OCI-LY7 (cell line): Measurements from ENCODE around the gene SLC25A44. TPM values are rescaled to one million over a fixed set of nuclear protein-coding genes. Genes with fewer than 3 reads are reported as not detected.

ENCODE experiments used
- Bru-seq: library from RNA; stranded (reverse); fragments of 400-500 nt; gene quantifications from one replicate; lab custom pipeline; 2021; lab: Mats Ljungman, UMichigan
- BruChase-seq, 2 experiments: library from RNA; stranded (reverse); fragments of 400-500 nt; gene quantifications; one replicate each; lab custom pipeline; 2021; lab: Mats Ljungman, UMichigan
- BruUV-seq: library from RNA; stranded (reverse); fragments of 400-500 nt; replicated peaks from 2 replicates; lab custom pipeline; 2021; lab: Mats Ljungman, UMichigan
- CTCF ChIA-PET: fragments of 300-600 bp; sonication (Branson Sonifier 250); formaldehyde crosslinking; loops from one replicate; lab custom pipeline; 2022; ENCODE audit warnings: antibody characterized with exemption; ENCODE audit not compliant: unreplicated experiment; lab: Charles Lee
- POLR2A ChIA-PET: fragments of 300-600 bp; sonication (Branson Sonifier 250); formaldehyde crosslinking; loops from one replicate; lab custom pipeline; 2022; ENCODE audit warnings: antibody characterized with exemption; lab: Charles Lee
- DNase-seq: peaks from one replicate; pipeline ENCODE4 v3.0.0-alpha.2; 2015; ENCODE audit warnings: low spot score
- H2AFZ ChIP-seq: fragments of 200-600 bp; sonication (generic), shearing (Covaris generic); 2 replicates; pipeline ENCODE4 v1.6.1; 2014; ENCODE audit warnings: mild to moderate bottlenecking, antibody characterized with exemption, low read length, moderate library complexity
- H3K27ac ChIP-seq: fragments of 200-600 bp; sonication (generic); 2 replicates; pipeline ENCODE4 v1.5.1; 2014; ENCODE audit warnings: mixed run types, low read depth, mild to moderate bottlenecking, moderate library complexity, low read length, inconsistent platforms; ENCODE audit not compliant: poor library complexity, severe bottlenecking
- H3K36me3 ChIP-seq: fragments of 200-600 bp; sonication (generic); 2 replicates; pipeline ENCODE4 v1.6.1; 2014; ENCODE audit warnings: mild to moderate bottlenecking, antibody characterized with exemption, low read length, moderate library complexity, mixed read lengths; ENCODE audit not compliant: insufficient read depth
- H3K4me1 ChIP-seq: fragments of 200-600 bp; sonication (generic); 2 replicates; pipeline ENCODE4 v1.5.1; 2014; ENCODE audit warnings: mild to moderate bottlenecking, low read length; ENCODE audit not compliant: insufficient read depth, poor library complexity, severe bottlenecking
- H3K4me2 ChIP-seq: fragments of 200-600 bp; sonication (generic); 2 replicates; pipeline ENCODE4 v1.6.1; 2014; ENCODE audit warnings: mild to moderate bottlenecking, low read length
- H3K4me3 ChIP-seq: fragments of 200-600 bp; sonication (generic); 2 replicates; pipeline ENCODE4 v1.5.1; 2014; ENCODE audit warnings: mild to moderate bottlenecking, low read depth, low read length; ENCODE audit not compliant: poor library complexity, severe bottlenecking
- H3K79me2 ChIP-seq: fragments of 200-600 bp; sonication (generic); 2 replicates; pipeline ENCODE4 v1.6.1; 2016; ENCODE audit warnings: low read depth, mild to moderate bottlenecking, low read length, moderate library complexity, mixed read lengths; ENCODE audit not compliant: insufficient read depth
- H3K9me2 ChIP-seq: fragments of 200-600 bp; sonication (generic); 2 replicates; pipeline ENCODE4 v1.6.1; 2016; ENCODE audit warnings: mild to moderate bottlenecking, low read length, mixed read lengths; ENCODE audit not compliant: insufficient read depth
- H3K9me3 ChIP-seq: fragments of 200-600 bp; sonication (generic); 2 replicates; pipeline ENCODE4 v1.6.1; 2014; ENCODE audit warnings: mild to moderate bottlenecking, mixed run types, low read length, mixed read lengths
- H4K20me1 ChIP-seq: fragments of 200-600 bp; sonication (generic); 2 replicates; pipeline ENCODE4 v1.6.1; 2014; ENCODE audit warnings: mild to moderate bottlenecking, antibody characterized with exemption, low read length, moderate library complexity, mixed read lengths; ENCODE audit not compliant: insufficient read depth
- CTCF ChIP-seq: fragments of 200-600 bp; sonication (generic); conservative IDR thresholded peaks from 2 replicates; pipeline ENCODE4 v1.5.1; 2014; ENCODE audit warnings: mild to moderate bottlenecking, antibody characterized with exemption, low read length, moderate library complexity, mixed read lengths
- EZH2phosphoT487 ChIP-seq: fragments of 200-600 bp; sonication (generic); IDR thresholded peaks from 2 replicates; pipeline ENCODE4 v1.6.1; 2018; ENCODE audit warnings: low read depth, borderline replicate concordance, mild to moderate bottlenecking, mixed run types, antibody characterized with exemption, low read length, moderate library complexity, mixed read lengths
- intact Hi-C: fragments of 100-400 bp; cut with micrococcal nuclease; formaldehyde crosslinking; loops from one replicate; pipeline ENCODE4 v1.10.0; 2022; ENCODE audit not compliant: unreplicated experiment
- long read RNA-seq: library from polyadenylated mRNA; stranded (forward); transcript quantifications from one replicate; pipeline ENCODE4 v2.0.0, GENCODE V29; 2022
- total RNA-seq, 2 experiments: library from RNA; depleted of rRNA in 1 of 2; stranded (reverse); fragments of >200 nt in 1 of 2; shearing (Covaris generic) in 1 of 2; gene quantifications; 2 replicates each; pipeline ENCODE4 v1.2.3, GENCODE V29; 2014 to 2022

SLC25A44 gene
- total RNA-seq (2014; rRNA removed; shearing (Covaris generic)) (8.5 and 11.0 TPM in 2 replicates), total RNA-seq (2022) (22.5 and 26.1 TPM in 2 replicates), Bru-seq, nascent RNA (percentile 73 among the genes with signal in this experiment), BruChase-seq, experiment 1, labeled RNA remaining after a 6-hour chase (percentile 79 among the genes with signal in this experiment), BruChase-seq, experiment 2, labeled RNA remaining after a 2-hour chase (percentile 84 among the genes with signal in this experiment)
- long read RNA-seq, transcript SLC25A44-201 (4 exons, 3,482 nt): major isoform, 29 of 55 reads
- long read RNA-seq, partial matches to known transcripts: 3 of 55 reads
- long read RNA-seq, other reads (novel, unspliced or antisense): 23 of 55 reads

GRCh38 chr1:156193488-156194299 is at the start of gene SLC25A44:
Gene SLC25A44, plus strand, starts transcription at chr1:156194104. Its CDS starts 5,744 bp downstream, at chr1:156199848.
- Histone ChIP-seq H3K36me3 (peaks cover 24% of the 10 kb centered on the region), H4K20me1 (peaks cover 7% of the 10 kb centered on the region), H2AFZ (peak within 1 kb of the TSS; percentile 69; the same call in 1 of the 2 replicates), H3K9me3 (peaks cover 7% of the 10 kb centered on the region; the same call in 1 of the 2 replicates), H3K4me2 (peak within 1 kb of the TSS; percentile 90), H3K79me2 (peaks cover 37% of the 10 kb centered on the region), H3K4me3 (peak within 1 kb of the TSS; percentile 80), H3K27ac (peak within 1 kb of the TSS; percentile 52), H3K9me2 (no peaks in the 10 kb centered on the region), H3K4me1 (peaks cover 24% of the 10 kb centered on the region)
- ChIA-PET CTCF (interaction anchor here (1.5 kb wide), 1 partner anchor 19 kb away, joined by 4 read pairs; the partner anchor contains the start of gene PMF1), POLR2A (interaction anchor here (0.6 to 2.2 kb wide), 8 partner anchors 10 to 140 kb away, joined by 3 to 12 read pairs (median 4); partner anchors contain the start of genes PMF1 and UBQLN4)
- DNase-seq: peak; percentile 99
- BruUV-seq: no TSS peak
- intact Hi-C loops: loop anchor here (1.0 to 2.0 kb wide), 2 partner anchors 37 to 42 kb away; no protein-coding TSS in a partner anchor
- TF ChIP-seq CTCF: peak; percentile 56
- TF ChIP-seq EZH2phosphoT487: no peak

- no TSS peak for BruUV-seq
- DNase-seq: no peak
- Histone ChIP-seq H3K36me3 (no peaks in the 10 kb centered on the region), H3K4me3 (no peak overlapping the region), H3K9me3 (no peaks in the 10 kb centered on the region), H3K79me2 (no peaks in the 10 kb centered on the region), H3K4me2 (no peak overlapping the region), H3K4me1 (peaks cover 33% of the 10 kb centered on the region), H4K20me1 (no peaks in the 10 kb centered on the region), H3K9me2 (no peaks in the 10 kb centered on the region), H2AFZ (no peak overlapping the region), H3K27ac (no peak overlapping the region)
- ChIA-PET CTCF (interaction anchor here (2.2 kb wide), 1 partner anchor 80 kb away, joined by 6 read pairs; no protein-coding TSS in a partner anchor), POLR2A (interaction anchor here (0.7 kb wide), 1 partner anchor 42 kb away, joined by 3 read pairs; no protein-coding TSS in a partner anchor)
- no peak for TF ChIP-seq CTCF
- TF ChIP-seq EZH2phosphoT487: no peak
- intact Hi-C loops: no loop called here
These were observed 49.2 kb upstream of the SLC25A44 start for GRCh38 chr1:156144742-156145141.
